Amniotic stem cell (primary cell): ENCODE data around the gene NFATC1.

ENCODE experiments used
- DNase-seq: peaks from one replicate; lab custom pipeline; 2025; lab: John Stamatoyannopoulos, UW

Gene NFATC1

GRCh38 chr18:79554945-79555645, 159.4 kb downstream of the NFATC1 start:
- no peak for DNase-seq

- no peak for DNase-seq
Observed at GRCh38 chr18:79555885-79556284, 160.2 kb downstream of the NFATC1 start.

- DNase-seq = no peak
Observed at GRCh38 chr18:79556829-79557585, 161.3 kb downstream of the NFATC1 start.

GRCh38 chr18:79558196-79558932, 162.6 kb downstream of the NFATC1 start:
- DNase-seq = no peak

GRCh38 chr18:79558933-79559416, 163.2 kb downstream of the NFATC1 start:
- DNase-seq = no peak

DNA sequence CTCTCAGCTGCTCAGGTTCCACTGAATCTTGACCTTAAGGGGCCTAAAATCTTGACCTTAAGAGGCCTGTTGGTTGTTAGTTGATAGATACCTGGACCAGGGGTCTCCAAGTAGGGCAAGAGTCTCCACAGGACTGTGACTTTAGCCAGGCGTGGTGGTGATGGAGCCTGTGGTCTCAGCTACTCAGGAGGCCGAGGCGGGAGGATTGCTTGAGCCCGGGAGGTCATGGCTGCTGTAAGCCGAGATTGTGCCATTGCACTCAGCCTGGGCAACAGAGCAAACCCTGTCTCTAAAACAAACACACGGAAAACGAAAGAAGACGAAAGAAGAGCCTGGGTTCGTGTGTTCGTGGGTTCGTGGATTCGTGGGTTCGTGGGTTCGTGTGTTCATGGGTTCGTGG, 163.7 kb downstream of the NFATC1 start:
- DNase-seq = no peak

- DNase-seq = no peak
Observed at GRCh38 chr18:79560042-79560860, 164.5 kb downstream of the NFATC1 start.

- DNase-seq = no peak
Observed at GRCh38 chr18:79560861-79561210, 165.1 kb downstream of the NFATC1 start.

DNA sequence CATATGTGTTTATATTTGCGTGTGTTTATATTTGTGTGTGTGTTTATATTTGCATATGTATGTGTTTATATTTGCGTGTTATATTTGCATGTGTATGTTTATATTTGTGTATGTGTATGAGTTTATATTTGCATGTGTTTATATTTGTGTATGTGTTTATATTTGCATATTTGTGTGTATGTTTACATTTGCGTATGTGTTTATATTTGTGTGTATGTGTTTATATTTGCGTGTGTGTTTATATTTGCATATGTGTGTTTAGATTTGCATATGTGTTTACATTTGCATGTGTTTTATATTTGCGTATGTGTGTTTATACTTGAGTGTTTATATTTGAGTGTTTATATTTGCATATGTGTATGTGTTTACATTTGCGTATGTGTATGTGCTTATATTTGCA, 168.2 kb downstream of the NFATC1 start:
- no peak for DNase-seq

GRCh38 chr18:79564441-79564840, 168.7 kb downstream of the NFATC1 start:
- DNase-seq = no peak

- DNase-seq = no peak
Observed at GRCh38 chr18:79566771-79567431, 171.2 kb downstream of the NFATC1 start.

DNA sequence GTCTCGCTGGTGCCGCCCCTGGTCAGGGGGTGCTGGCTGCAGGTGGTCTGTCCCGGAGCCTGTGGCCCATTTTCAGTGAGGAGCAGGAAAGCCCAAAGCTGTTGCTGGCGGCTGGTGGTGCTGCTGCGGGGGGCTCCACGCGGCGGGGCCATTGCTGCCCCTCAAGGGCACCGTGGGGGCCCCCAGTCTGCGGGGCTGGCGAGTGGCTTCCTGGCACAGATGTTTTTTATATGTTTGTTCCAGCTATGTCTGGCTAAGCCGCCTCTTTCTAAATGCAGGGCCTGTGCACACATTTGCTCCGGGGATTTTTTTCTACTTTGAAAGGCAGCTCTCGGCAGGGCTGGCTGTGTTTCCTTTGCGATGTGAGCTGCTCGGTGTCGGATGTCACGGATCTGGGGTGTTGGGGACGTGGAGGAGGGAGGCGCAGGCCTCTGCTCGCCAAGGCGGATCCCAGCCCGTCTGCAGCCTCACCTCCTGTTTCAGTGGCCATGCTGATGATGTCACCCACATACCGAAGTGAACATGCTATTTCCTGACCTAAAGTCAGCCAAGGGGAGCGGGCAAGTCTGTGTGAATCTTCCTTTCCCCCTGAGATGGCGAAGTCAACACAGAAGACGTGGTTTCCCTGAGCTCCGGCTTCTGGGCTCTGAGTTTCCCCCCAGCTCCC, 171.9 kb downstream of the NFATC1 start:
- peak; percentile 79 for DNase-seq

DNA sequence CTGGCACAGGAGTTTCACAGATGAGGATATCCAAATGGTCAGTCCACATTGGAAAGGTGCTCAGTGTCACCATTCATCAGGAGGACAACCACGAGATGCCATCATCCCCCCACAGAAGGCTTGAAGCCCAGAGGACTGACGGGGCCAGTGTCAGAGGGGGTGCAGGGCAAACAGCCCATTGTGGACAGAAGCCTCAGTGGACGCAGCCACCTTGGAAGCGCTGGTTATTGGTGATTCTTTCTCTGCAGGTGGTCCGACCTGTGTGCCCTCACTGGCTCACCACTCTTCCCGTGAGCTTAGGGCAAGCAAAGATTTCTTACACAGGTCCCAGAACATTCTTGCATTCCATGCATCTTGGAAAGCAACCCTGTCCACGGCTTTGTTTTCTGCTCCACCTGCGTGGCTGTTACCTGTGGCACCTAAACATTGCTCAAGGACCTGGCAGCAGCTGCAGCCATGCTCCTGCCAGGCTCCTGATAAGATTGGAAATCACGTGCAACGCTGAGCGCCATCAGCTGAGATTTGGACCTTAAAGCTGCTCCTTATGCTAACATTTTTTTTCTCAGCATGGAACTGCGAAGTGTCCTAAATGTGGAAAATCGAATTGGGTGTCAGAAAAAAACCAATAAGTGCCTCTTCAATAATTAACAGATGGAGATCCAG, 172.9 kb downstream of the NFATC1 start:
- DNase-seq = no peak

- DNase-seq = no peak
Observed at GRCh38 chr18:79569720-79570119, 174.0 kb downstream of the NFATC1 start.

DNA sequence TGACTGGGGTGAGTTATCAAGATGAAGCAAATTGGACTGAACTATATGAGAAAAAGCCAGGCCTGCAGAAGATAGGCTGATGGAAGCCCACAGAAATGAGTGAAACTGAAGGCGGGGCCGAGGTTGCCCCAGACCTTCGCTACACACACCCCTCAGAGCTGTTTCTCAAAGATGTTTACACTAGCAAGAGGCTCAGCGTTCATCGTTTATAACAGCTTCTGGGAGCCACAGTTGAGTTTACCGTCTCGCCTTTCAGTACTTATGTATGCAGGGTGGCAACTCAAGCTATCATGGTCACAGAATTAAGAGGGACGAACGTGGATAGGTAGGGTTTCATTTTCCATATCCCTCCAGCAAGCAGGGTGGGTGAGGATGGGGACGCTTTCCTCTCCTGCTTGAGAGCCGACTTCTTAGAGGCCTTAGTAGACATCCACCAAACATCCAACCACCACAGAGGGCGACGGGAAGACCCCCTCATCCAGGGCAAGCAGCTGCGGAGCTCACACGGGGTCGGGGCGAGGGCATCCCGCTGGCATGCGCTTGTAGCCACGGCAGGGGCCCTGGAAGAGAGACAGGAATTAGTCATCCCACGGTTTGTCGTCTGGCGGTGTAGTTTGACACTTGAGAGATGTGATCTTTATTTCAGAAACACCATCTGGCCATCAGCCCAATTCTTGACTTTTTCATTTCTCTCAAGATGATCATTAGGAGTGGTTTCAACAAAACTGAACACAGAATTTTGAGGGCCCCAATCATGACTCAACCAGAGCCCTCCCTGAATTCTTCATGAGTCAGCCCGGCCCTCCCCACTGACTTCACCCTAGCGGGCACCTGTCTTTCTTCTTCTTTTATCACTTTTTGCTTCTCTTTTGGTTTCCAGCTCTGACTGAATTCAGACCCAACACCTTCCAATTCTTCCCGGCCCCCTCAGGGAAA, 174.8 kb downstream of the NFATC1 start:
- DNase-seq = no peak

DNA sequence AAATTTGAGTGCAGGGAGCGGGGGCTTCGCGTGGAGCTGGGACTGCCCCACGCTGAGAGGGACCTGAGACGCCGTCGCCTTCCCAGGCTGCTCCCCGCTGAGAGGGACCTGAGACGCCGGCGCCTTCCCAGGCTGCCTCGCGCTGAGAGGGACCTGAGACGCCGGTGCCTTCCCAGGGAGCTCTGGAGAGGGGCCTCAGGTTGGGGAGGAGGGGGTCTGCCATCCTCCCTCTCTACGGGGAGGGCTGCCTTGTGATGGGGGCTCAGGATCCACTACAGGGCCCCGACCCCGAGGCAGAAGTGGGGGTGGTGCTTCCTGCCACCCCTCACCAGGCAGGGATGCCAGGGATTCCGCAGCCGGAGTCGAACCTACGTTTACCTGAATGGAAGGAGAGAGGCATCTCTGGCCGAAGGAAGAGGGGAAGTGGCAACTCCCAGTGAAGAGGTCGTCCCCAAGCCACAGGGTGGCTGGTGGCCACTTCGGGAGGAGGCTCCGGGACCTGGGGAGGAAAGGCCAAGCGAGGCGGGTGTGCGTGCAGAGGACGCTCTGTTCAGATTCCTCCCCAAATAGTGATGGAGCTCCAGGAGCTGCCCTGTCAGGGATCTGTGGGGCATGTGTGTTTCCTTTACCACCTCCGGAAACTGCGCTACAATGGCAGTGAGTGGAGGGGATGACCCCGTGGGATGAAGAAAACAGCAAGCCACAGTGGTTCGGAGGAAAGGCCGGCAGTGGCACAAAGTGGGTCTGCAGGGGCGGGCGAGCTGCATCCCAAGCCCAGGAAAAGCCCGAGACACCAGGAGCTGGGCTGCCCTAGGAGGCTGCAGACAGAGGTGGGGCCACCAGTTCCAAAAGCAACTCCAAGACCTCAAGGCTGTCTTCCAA, 175.7 kb downstream of the NFATC1 start:
- no peak for DNase-seq

DNA sequence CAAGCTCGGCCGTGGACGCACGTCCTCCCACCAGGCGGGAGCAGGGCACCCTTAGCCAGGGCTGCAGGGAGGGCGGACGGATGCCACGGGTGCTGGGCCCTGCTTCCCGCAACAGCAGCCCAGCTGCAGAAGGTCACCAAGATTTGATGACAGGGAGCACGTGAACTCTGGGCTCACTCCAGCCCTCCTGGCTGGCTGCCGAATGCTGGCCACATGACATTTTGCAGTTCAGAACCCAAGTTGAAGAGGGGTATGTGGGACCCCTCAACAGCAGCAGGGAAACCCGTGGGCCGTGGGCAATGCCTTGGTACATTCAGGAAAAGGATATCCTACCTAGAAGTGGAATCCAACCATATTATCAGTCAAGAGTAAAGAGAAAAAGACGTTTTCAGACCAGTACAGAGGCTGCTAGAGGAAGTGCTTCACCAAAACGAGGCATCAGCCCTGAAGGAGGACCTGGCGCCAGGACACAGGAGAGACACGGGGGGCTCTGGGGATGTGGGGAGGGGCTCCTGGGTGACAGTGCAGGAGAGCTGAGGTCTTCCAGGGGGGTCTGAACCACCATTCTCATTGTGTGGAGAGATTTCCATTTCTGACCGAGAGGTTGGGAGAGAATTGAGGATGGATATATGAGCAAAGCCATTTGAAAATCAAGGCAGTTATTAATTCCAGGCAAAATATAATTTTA, 176.5 kb downstream of the NFATC1 start:
- DNase-seq = no peak
